BJ (cell line): Measurements from ENCODE around the gene GRID2IP. TPM values are rescaled to one million over a fixed set of nuclear protein-coding genes. Genes with fewer than 3 reads are reported as not detected.

Experiments used
- CTCF ChIA-PET: fragments of 350-600 bp; formaldehyde crosslinking; extraction: SDS; loops from one replicate; lab custom pipeline; 2021; ENCODE audit warnings: antibody characterized with exemption, inconsistent platforms; lab: Yijun Ruan, JAX
- POLR2A ChIA-PET: fragments of 300-600 bp; sonication (Branson Sonifier 250); formaldehyde crosslinking; extraction: SDS; loops from one replicate; lab custom pipeline; 2021; ENCODE audit warnings: antibody characterized with exemption; lab: Charles Lee
- DNase-seq: peaks from one replicate; pipeline ENCODE4 v3.0.0-alpha.2; 2011; ENCODE audit warnings: low read depth
- H3K27me3 ChIP-seq: 2 replicates; pipeline ENCODE4 v1.6.0; 2011; ENCODE audit warnings: low read length; ENCODE audit not compliant: control insufficient read depth, insufficient read depth
- H3K36me3 ChIP-seq: 2 replicates; pipeline ENCODE4 v1.5.1; 2011; ENCODE audit warnings: low read length; ENCODE audit not compliant: control insufficient read depth, insufficient read depth
- H3K4me3 ChIP-seq: 2 replicates; pipeline ENCODE4 v1.5.1; 2011; ENCODE audit warnings: low read depth, mild to moderate bottlenecking, control low read depth, low read length
- CTCF ChIP-seq: IDR thresholded peaks from 2 replicates; pipeline ENCODE4 v1.5.1; 2011; ENCODE audit warnings: low read depth, mild to moderate bottlenecking, control low read depth, inconsistent platforms, low read length, moderate library complexity; ENCODE audit not compliant: insufficient read depth
- polyA plus RNA-seq: library from polyadenylated mRNA; depleted of rRNA; stranded (reverse); fragments of >200 nt; gene quantifications from 2 replicates; pipeline ENCODE4 v1.2.3, GENCODE V29; 2011

The GRID2IP gene
- polyA plus RNA-seq, 1 experiment, result not detected

- ChIA-PET CTCF (no interaction called here), POLR2A (no interaction called here)
- H3K36me3 ChIP-seq, result no peaks in the 10 kb centered on the region
- DNase-seq, result no peak
- peaks cover 3% of the 10 kb centered on the region for H3K27me3 ChIP-seq
- no peak for TF ChIP-seq CTCF
- H3K4me3 ChIP-seq, result no peak overlapping the region
These were observed 43.4 kb downstream of the GRID2IP start for GRCh38 chr7:6507906-6508305.

DNA sequence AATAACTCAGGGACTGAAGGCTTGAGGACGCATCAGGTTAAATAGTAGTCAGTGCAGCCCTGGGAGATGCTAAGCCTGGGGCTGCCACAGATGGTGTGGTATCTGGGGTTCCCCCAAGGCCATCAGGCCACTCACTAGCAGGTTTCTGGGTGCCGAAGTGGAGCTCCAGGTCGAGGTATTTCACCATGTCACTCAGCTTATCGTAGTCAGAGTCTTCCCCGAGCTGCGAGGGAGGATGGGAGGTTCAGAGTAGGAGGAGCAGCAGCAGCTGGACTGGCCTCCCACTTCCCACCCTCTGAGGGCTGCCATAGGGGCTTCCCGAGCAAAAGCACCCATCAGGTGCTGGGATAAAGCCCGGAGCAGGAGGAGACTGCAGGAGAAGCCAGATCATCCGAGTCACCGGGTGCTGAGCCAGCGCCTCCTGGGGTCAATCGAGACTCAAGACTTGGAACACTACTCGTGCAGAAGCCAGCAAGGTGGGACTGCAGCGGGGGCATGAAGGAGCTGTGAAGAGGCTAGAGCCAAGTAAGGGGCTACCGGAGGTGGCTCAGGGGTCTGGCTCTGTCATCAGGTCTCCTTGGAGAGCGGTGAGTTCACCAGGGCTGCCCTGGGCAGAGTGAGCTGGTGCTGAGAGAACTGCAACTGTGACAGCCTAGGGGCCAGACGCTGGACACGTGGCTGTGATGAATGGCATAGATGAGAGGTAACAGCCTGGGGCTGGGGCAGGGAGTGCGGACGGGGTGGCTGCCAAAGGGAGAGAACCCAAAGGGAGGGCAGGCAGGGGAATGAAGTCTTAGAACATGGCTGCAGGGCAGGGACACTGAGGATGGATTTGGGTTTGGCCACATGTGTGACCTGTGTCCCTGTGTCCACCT, 45.3 kb downstream of the GRID2IP start:
- POLR2A ChIA-PET, result no interaction called here
- peaks cover 6% of the 10 kb centered on the region for H3K27me3 ChIP-seq
- CTCF ChIA-PET, result interaction anchor here (1.5 to 2.7 kb wide), 2 partner anchors 10 to 84 kb away, joined by 3 to 18 read pairs; partner anchors contain the start of gene INTS15
- no peak for TF ChIP-seq CTCF
- H3K4me3 ChIP-seq, result no peak overlapping the region
- H3K36me3 ChIP-seq, result no peaks in the 10 kb centered on the region
- DNase-seq, result no peak

DNA sequence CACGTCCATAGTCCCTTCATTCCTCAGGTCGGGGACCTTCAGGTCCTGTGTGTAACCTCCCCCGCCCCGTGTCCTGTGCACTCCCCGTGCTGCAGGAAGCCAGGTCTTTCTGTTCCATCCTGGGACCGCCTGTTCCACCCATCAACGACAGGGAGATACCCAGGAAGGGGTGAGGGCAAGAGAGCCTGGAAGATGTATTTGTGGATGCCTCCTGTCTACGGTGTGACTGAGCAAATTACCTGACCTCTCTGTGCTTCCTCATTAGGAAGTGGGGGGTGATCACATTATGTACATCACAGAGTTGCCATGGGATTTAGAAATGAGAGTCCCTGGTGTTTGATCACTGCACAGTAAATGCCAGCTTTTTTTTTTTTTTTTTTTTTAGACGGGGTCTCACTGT, 46.3 kb downstream of the GRID2IP start:
- Histone ChIP-seq H3K27me3 (peaks cover 6% of the 10 kb centered on the region), H3K4me3 (no peak overlapping the region), H3K36me3 (no peaks in the 10 kb centered on the region)
- POLR2A ChIA-PET, result no interaction called here
- no peak for DNase-seq
- no peak for TF ChIP-seq CTCF
- CTCF ChIA-PET, result interaction anchor here (1.5 to 2.7 kb wide), 2 partner anchors 11 to 85 kb away, joined by 3 to 18 read pairs; partner anchors contain the start of gene INTS15

GRCh38 chr7:6502886-6503285, 48.4 kb downstream of the GRID2IP start:
- ChIA-PET CTCF (no interaction called here), POLR2A (no interaction called here)
- no peak for DNase-seq
- H3K36me3 ChIP-seq, result no peaks in the 10 kb centered on the region
- H3K27me3 ChIP-seq, result peaks cover 6% of the 10 kb centered on the region
- no peak overlapping the region for H3K4me3 ChIP-seq
- TF ChIP-seq CTCF, result no peak

GRCh38 chr7:6501586-6502564, 49.4 kb downstream of the GRID2IP start:
- H3K36me3 ChIP-seq, result no peaks in the 10 kb centered on the region
- DNase-seq, result no peak
- ChIA-PET CTCF (interaction anchor here (0.6 kb wide), 1 partner anchor 19 kb away, joined by 3 read pairs; no protein-coding TSS in a partner anchor), POLR2A (no interaction called here)
- TF ChIP-seq CTCF, result no peak
- H3K4me3 ChIP-seq, result no peak overlapping the region
- H3K27me3 ChIP-seq, result peaks cover 6% of the 10 kb centered on the region
